Measurements from ENCODE around the gene CLCA2.
"Not testable (repeated sequence)": the region's sequence is repeated elsewhere in the genome, so short reads cannot be mapped to it uniquely, and the experiment has no call there.

The CLCA2 gene

DNA sequence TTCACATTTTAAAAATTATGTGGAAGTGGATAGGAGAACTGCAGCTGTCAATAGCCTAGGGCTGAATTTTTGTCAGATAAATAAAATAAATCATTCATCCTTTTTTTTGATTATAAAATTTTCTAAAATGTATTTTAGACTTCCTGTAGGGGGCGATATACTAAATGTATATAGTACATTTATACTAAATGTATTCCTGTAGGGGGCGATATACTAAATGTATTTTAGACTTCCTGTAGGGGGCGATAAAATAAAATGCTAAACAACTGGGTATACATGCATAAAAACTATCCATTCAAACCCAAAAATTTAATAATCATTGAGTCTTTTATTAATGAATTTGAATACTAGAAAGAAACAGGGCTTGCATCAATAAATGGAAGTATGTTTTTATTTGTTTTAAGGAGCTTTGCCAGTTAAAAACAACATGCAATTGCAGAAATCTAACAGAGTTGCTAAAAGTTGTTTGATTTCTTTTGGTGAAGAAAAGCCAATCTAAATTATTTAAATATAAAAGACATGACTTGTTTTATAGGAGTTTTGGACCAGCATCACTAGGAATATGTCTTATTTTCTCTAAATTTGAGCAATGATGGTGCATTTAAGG lies 76.1 kb downstream of the CLCA2 start:
- Histone ChIP-seq H3K4me1 (ENCODE audit: control insufficient read depth, insufficient read depth, low read length) (peaks cover 33% of the 10 kb centered on the region), H3K27ac (ENCODE audit: low read depth, low read length) (no peak overlapping the region), H3K4me3 (ENCODE audit: low read depth, low read length) (no peak overlapping the region), H3K9ac (ENCODE audit: low read depth, low read length) (no peak overlapping the region), H3K27me3 (ENCODE audit: control insufficient read depth, insufficient read depth, low read length) (no peaks in the 10 kb centered on the region), H3K36me3 (ENCODE audit: control insufficient read depth, insufficient read depth, low read length) (no peaks in the 10 kb centered on the region), H3K9me3 (ENCODE audit: control insufficient read depth, insufficient read depth, low read length) (peaks cover 12% of the 10 kb centered on the region; the same call in 1 of the 2 replicates)

DNA sequence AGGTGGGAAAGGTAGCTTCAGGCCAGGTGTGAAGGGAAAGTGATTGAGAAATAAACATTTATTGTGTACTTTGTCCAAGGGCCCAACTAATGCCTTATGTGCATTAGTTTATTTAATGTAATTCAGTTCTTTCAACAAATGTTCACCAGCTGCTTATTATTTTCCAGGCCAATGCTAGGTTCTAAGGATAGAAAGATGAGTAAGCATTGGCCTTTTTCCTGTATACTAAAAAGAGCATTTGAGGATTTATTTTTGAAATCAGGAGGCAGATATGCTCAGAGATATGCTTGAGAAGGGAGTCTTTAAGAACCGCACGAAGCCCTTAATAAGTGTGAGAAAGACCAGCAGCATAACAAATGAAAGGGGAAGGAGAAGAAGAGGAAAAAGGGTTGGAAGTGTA lies 76.7 kb downstream of the CLCA2 start:
- Histone ChIP-seq H3K27ac (ENCODE audit: low read depth, low read length) (no peak overlapping the region), H3K36me3 (ENCODE audit: control insufficient read depth, insufficient read depth, low read length) (no peaks in the 10 kb centered on the region), H3K9ac (ENCODE audit: low read depth, low read length) (no peak overlapping the region), H3K27me3 (ENCODE audit: control insufficient read depth, insufficient read depth, low read length) (no peaks in the 10 kb centered on the region), H3K4me3 (ENCODE audit: low read depth, low read length) (no peak overlapping the region), H3K4me1 (ENCODE audit: control insufficient read depth, insufficient read depth, low read length) (peaks cover 38% of the 10 kb centered on the region), H3K9me3 (ENCODE audit: control insufficient read depth, insufficient read depth, low read length) (peaks cover 12% of the 10 kb centered on the region; the same call in 1 of the 2 replicates)

DNA sequence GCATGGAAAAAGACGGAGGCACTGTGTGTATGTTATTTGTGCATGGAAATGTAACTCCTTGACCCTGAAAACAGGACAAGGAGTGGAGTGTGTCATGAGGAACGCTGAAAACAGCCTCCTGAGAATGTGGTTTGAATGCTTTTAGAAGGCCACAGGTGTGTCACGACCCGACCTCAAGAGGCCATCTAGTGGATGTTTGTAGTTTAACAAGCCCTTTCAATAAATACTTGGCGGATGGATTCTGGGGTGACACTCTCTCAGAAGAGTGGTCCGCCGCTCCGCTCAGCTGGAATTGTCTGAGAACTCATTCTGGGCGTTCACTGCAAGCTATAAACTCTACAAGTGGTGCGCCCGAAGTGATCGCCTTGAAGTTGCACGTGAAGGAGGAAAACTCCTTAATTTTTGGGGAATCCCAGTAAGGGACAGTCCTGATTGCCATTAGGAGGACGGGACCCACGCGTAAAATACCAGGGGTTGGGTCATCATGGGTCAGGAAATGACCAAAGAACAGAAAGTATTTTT lies 78.2 kb downstream of the CLCA2 start:
- Histone ChIP-seq H3K4me3 (ENCODE audit: low read depth, low read length) (peak overlapping the region; percentile 64), H3K9me3 (ENCODE audit: control insufficient read depth, insufficient read depth, low read length) (peaks cover 12% of the 10 kb centered on the region; the same call in 1 of the 2 replicates), H3K9ac (ENCODE audit: low read depth, low read length) (peak overlapping the region; percentile 78), H3K4me1 (ENCODE audit: control insufficient read depth, insufficient read depth, low read length) (peaks cover 38% of the 10 kb centered on the region), H3K27ac (ENCODE audit: low read depth, low read length) (peak overlapping the region; percentile 88)
- H3K36me3 ChIP-seq (ENCODE audit: control insufficient read depth, insufficient read depth, low read length); H3K27me3 ChIP-seq (ENCODE audit: control insufficient read depth, insufficient read depth, low read length): not testable (repeated sequence)

DNA sequence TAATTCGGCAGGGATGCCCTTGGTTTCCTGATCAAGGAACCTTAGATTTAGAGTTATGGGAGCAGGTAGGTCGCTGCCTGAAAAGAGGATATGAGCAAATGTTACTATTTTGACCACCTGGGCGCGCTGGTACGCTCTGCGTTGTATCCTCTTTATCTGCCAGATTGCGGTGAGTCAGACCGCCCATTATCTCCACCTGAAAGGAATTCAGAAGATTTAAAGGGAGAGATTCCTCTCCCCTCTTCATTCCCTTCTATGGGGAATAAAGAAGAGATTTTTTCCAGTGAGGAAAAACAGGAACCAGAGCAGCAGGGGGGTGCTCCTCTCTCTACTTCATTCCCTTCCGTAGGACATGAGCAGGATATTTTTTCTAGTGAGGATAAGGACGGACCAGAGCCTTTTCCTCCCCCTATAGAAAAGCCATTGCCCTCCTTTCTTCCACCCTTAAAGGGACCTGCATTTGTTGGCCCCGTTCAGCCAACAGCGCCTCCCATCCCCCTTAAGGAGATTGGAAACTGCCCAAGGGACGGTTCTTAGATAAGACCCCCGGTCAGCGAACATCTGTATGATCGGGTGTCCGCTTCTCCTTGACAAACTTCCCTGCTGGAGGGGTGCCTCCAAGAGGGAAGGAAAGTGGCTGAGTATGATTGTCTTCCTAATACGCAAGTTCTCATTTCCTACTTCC lies 78.9 kb downstream of the CLCA2 start:
- Histone ChIP-seq H3K36me3 (ENCODE audit: control insufficient read depth, insufficient read depth, low read length) (no peaks in the 10 kb centered on the region), H3K9me3 (ENCODE audit: control insufficient read depth, insufficient read depth, low read length) (peaks cover 12% of the 10 kb centered on the region; the same call in 1 of the 2 replicates), H3K4me1 (ENCODE audit: control insufficient read depth, insufficient read depth, low read length) (peaks cover 43% of the 10 kb centered on the region), H3K27me3 (ENCODE audit: control insufficient read depth, insufficient read depth, low read length) (no peaks in the 10 kb centered on the region), H3K9ac (ENCODE audit: low read depth, low read length) (peak overlapping the region; percentile 78), H3K27ac (ENCODE audit: low read depth, low read length) (peak overlapping the region; percentile 98), H3K4me3 (ENCODE audit: low read depth, low read length) (peak overlapping the region; percentile 64)

DNA sequence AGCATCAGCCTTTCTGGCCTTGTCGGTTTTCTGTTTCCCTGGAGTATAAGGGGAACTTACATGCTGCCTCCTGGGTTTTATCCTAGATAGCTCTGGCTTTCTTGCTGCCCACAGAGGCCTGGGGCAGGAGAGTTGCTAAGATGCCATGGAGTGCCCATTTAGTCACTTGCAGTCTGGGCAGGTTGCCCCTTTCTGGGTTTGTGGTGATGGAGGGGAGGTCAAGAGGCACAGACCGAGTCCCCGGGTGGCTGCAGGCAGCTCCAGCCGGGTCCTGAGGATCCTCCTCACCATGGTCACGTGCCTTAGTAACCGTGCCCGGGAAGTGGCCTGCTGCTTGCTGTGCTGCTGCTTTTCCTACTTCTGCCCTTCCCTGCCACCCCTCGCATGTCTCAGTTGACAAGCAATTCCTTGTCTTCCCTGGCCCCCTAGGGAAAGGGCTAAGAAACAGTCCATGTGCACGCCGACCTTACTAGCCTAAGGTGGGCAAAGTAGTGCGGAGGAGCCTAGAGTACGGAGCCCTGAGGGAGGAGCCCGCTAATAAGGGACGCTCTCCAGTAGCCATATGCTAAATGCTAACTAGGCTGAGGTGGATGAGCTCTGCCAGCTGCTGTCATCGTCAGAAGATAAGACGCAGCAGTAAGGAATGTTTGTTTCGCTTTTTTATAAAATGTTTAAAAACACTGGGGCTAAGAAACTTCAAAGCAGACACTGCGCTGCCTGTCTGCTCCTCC lies 79.6 kb downstream of the CLCA2 start:
- Histone ChIP-seq H3K27me3 (ENCODE audit: control insufficient read depth, insufficient read depth, low read length) (no peaks in the 10 kb centered on the region), H3K4me1 (ENCODE audit: control insufficient read depth, insufficient read depth, low read length) (peaks cover 43% of the 10 kb centered on the region), H3K27ac (ENCODE audit: low read depth, low read length) (peak overlapping the region; percentile 98), H3K9me3 (ENCODE audit: control insufficient read depth, insufficient read depth, low read length) (peaks cover 12% of the 10 kb centered on the region; the same call in 1 of the 2 replicates), H3K36me3 (ENCODE audit: control insufficient read depth, insufficient read depth, low read length) (no peaks in the 10 kb centered on the region), H3K4me3 (ENCODE audit: low read depth, low read length) (peak overlapping the region; percentile 64), H3K9ac (ENCODE audit: low read depth, low read length) (peak overlapping the region; percentile 77)

DNA sequence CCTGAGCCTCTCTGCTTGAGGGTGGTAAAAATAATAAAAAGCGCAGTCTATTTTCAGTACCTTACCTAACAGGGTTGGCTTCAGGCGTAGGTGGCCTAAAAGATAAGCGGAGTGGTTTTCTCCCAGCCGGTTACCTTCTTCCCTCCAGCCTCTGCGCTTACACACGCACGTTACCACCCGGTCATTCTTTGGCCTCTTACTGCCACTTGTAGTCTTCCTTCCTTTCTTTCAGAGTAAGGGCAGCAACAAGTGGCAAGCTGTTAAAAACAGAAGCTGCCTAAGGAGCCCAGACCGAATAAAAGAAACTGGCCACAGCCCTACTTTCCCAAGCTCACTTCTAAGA lies 80.1 kb downstream of the CLCA2 start:
- Histone ChIP-seq H3K4me3 (ENCODE audit: low read depth, low read length) (no peak overlapping the region), H3K27me3 (ENCODE audit: control insufficient read depth, insufficient read depth, low read length) (no peaks in the 10 kb centered on the region), H3K4me1 (ENCODE audit: control insufficient read depth, insufficient read depth, low read length) (peaks cover 43% of the 10 kb centered on the region), H3K36me3 (ENCODE audit: control insufficient read depth, insufficient read depth, low read length) (no peaks in the 10 kb centered on the region), H3K27ac (ENCODE audit: low read depth, low read length) (no peak overlapping the region), H3K9ac (ENCODE audit: low read depth, low read length) (peak overlapping the region; percentile 77; the same call in 1 of the 2 replicates), H3K9me3 (ENCODE audit: control insufficient read depth, insufficient read depth, low read length) (peaks cover 12% of the 10 kb centered on the region; the same call in 1 of the 2 replicates)

DNA sequence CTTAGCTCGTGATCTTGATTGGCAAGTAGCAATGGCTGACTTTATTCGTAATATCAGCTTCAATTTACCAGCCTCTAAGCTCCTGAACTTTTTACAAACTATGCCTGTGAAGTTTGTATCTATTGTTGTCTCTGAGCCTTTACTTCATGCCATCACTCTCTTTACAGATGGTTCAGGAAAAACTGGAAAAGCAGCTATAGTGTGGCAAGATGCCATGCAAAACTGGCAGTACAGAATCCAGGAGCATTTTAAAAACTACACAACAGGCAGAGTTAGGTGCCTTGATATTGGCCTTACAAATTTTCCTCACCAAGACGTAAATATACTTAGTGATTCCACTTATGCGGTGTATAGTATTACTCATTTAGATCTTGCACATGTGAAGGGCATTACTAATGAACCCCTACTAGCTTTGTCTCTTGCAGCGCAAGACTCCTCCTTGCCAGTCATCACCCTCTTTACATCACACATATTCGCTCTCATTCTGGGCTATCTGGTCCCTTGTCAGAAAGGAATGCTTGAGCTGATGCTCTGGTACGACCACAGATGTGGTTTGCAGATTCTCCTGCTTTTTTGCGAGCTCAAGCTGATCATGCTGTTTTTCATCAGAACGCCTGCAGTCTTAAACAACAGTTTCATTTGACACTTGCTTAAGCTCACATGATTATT lies 81.1 kb downstream of the CLCA2 start:
- Histone ChIP-seq H3K4me1 (ENCODE audit: control insufficient read depth, insufficient read depth, low read length) (peaks cover 43% of the 10 kb centered on the region), H3K36me3 (ENCODE audit: control insufficient read depth, insufficient read depth, low read length) (no peaks in the 10 kb centered on the region), H3K9me3 (ENCODE audit: control insufficient read depth, insufficient read depth, low read length) (peaks cover 6% of the 10 kb centered on the region; the same call in 1 of the 2 replicates), H3K9ac (ENCODE audit: low read depth, low read length) (no peak overlapping the region), H3K27me3 (ENCODE audit: control insufficient read depth, insufficient read depth, low read length) (no peaks in the 10 kb centered on the region), H3K4me3 (ENCODE audit: low read depth, low read length) (no peak overlapping the region), H3K27ac (ENCODE audit: low read depth, low read length) (no peak overlapping the region)

DNA sequence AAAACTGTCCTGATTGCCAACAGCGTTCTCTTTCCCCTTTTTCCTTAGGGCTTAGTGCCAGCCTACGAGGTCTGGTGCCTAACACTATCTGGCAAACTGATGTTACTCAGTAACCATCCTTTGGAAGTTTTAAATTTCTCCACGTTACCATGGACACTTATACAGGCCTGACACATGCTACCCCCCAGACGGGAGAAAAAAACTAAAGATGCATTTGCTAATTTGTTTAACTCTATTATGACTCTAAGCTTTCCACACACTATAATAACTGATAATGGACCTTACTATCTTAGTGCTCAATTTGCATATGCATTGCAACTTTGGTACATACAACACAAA lies 81.6 kb downstream of the CLCA2 start:
- Histone ChIP-seq H3K36me3 (ENCODE audit: control insufficient read depth, insufficient read depth, low read length) (no peaks in the 10 kb centered on the region), H3K9me3 (ENCODE audit: control insufficient read depth, insufficient read depth, low read length) (peaks cover 2% of the 10 kb centered on the region; the same call in 1 of the 2 replicates), H3K27ac (ENCODE audit: low read depth, low read length) (no peak overlapping the region), H3K9ac (ENCODE audit: low read depth, low read length) (no peak overlapping the region), H3K4me3 (ENCODE audit: low read depth, low read length) (no peak overlapping the region), H3K27me3 (ENCODE audit: control insufficient read depth, insufficient read depth, low read length) (no peaks in the 10 kb centered on the region), H3K4me1 (ENCODE audit: control insufficient read depth, insufficient read depth, low read length) (peaks cover 43% of the 10 kb centered on the region)
